ENCODE data around the gene SNAPC2. TPM values are rescaled to one million over a fixed set of nuclear protein-coding genes. Genes with fewer than 3 reads are reported as not detected.

SNAPC2 gene
- total RNA-seq, 1 donor from 2014 or later = 18.6 TPM

GRCh38 chr19:7872306-7873204 lies 47.6 kb upstream of the SNAPC2 start:
- Mint-ChIP-seq H3K27ac (ENCODE audit: unreplicated experiment) (no peak overlapping the region), H3K4me1 (ENCODE audit: low read depth, unreplicated experiment) (peaks cover 4% of the 10 kb centered on the region), H3K9me3 (ENCODE audit: unreplicated experiment) (peaks cover 8% of the 10 kb centered on the region), H3K36me3 (ENCODE audit: unreplicated experiment) (no peaks in the 10 kb centered on the region), H3K27me3 (ENCODE audit: unreplicated experiment) (peaks cover 22% of the 10 kb centered on the region), H3K4me3 (ENCODE audit: unreplicated experiment) (peak overlapping the region; percentile 65)
- no peak for TF ChIP-seq CTCF (IDR thresholded peaks at IDR 0.05; ENCODE audit: partially characterized antibody, unreplicated experiment)
- no peak for DNase-seq

- Mint-ChIP-seq H3K9me3 (ENCODE audit: unreplicated experiment) (peaks cover 5% of the 10 kb centered on the region), H3K4me1 (ENCODE audit: low read depth, unreplicated experiment) (peaks cover 4% of the 10 kb centered on the region), H3K4me3 (ENCODE audit: unreplicated experiment) (peak overlapping the region; percentile 91), H3K27me3 (ENCODE audit: unreplicated experiment) (peaks cover 18% of the 10 kb centered on the region), H3K27ac (ENCODE audit: unreplicated experiment) (peak overlapping the region; percentile 92), H3K36me3 (ENCODE audit: unreplicated experiment) (no peaks in the 10 kb centered on the region)
- no peak for TF ChIP-seq CTCF (IDR thresholded peaks at IDR 0.05; ENCODE audit: partially characterized antibody, unreplicated experiment)
- DNase-seq = peak; percentile 68
Measured at GRCh38 chr19:7873304-7874075, 46.6 kb upstream of the SNAPC2 start.

- H3K36me3 Mint-ChIP-seq (ENCODE audit: unreplicated experiment) = no peaks in the 10 kb centered on the region
- H3K4me3 Mint-ChIP-seq (ENCODE audit: unreplicated experiment) = peak within 1 kb of the TSS; percentile 91
- H3K27ac Mint-ChIP-seq (ENCODE audit: unreplicated experiment) = peak within 1 kb of the TSS; percentile 92
- H3K9me3 Mint-ChIP-seq (ENCODE audit: unreplicated experiment) = peaks cover 5% of the 10 kb centered on the region
- no peak for TF ChIP-seq CTCF (IDR thresholded peaks at IDR 0.05; ENCODE audit: partially characterized antibody, unreplicated experiment)
- peak; percentile 87 for DNase-seq
- peaks cover 6% of the 10 kb centered on the region for H3K4me1 Mint-ChIP-seq (ENCODE audit: low read depth, unreplicated experiment)
- H3K27me3 Mint-ChIP-seq (ENCODE audit: unreplicated experiment) = peaks cover 15% of the 10 kb centered on the region
Measured at GRCh38 chr19:7874076-7874896, 45.9 kb upstream of the SNAPC2 start, which contains the start of gene PRR36. Gene PRR36, minus strand, starts transcription at chr19:7874390. Its CDS starts 701 bp downstream, at chr19:7873689.

- H3K27me3 Mint-ChIP-seq (ENCODE audit: unreplicated experiment) = peaks cover 15% of the 10 kb centered on the region
- no peak for TF ChIP-seq CTCF (IDR thresholded peaks at IDR 0.05; ENCODE audit: partially characterized antibody, unreplicated experiment)
Measured at GRCh38 chr19:7874897-7875273, 45.3 kb upstream of the SNAPC2 start.

More at GRCh38 chr19:7874897-7875273, 45.3 kb upstream of the SNAPC2 start:
- peak overlapping the region; percentile 82 for H3K4me3 Mint-ChIP-seq (ENCODE audit: unreplicated experiment)
- peaks cover 6% of the 10 kb centered on the region for H3K4me1 Mint-ChIP-seq (ENCODE audit: low read depth, unreplicated experiment)
- peaks cover 6% of the 10 kb centered on the region for H3K9me3 Mint-ChIP-seq (ENCODE audit: unreplicated experiment)
- H3K27ac Mint-ChIP-seq (ENCODE audit: unreplicated experiment) = peak overlapping the region; percentile 48
- H3K36me3 Mint-ChIP-seq (ENCODE audit: unreplicated experiment) = no peaks in the 10 kb centered on the region
- DNase-seq = no peak
